OCI-LY3 (cell line): ENCODE measurements around the gene CROCC.
"Not testable (repeated sequence)": the region's sequence is repeated elsewhere in the genome, so short reads cannot be mapped to it uniquely, and the experiment has no call there.

Experiments used
- EZH2phosphoT487 ChIP-seq: fragments of 200-600 bp; shearing (Covaris generic); IDR thresholded peaks from 2 replicates; pipeline ENCODE4 v1.6.1; 2018; ENCODE audit warnings: antibody characterized with exemption, mixed run types, low read depth
- TF ChIP-seq, protein P1 (sequence below): fragments of 200-600, 300-600 bp; sonication (generic); IDR thresholded peaks from 2 replicates; pipeline ENCODE4 v1.5.1; 2014; ENCODE audit warnings: antibody characterized with exemption, low read length, low read depth

DNA sequence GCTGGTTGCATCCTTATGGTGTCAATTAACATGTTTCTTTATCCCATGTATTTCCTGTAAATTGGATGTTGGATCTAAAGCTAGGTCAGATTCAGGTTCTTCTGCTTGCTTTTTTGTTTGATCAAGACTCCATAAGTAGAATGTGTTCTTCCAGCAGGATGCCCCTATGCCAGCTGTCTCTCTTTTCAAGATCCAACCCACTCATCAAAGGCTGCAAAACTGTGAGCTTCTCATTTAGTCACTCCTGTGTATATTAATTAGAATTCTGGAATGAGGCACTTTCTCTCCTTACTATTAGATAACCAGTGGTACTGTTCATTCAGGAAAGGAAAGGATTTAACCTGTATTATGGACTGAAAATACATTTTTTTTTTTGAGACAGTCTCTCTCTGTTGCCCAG, 12.2 kb downstream of the CROCC start:
- TF ChIP-seq, protein P1, sequence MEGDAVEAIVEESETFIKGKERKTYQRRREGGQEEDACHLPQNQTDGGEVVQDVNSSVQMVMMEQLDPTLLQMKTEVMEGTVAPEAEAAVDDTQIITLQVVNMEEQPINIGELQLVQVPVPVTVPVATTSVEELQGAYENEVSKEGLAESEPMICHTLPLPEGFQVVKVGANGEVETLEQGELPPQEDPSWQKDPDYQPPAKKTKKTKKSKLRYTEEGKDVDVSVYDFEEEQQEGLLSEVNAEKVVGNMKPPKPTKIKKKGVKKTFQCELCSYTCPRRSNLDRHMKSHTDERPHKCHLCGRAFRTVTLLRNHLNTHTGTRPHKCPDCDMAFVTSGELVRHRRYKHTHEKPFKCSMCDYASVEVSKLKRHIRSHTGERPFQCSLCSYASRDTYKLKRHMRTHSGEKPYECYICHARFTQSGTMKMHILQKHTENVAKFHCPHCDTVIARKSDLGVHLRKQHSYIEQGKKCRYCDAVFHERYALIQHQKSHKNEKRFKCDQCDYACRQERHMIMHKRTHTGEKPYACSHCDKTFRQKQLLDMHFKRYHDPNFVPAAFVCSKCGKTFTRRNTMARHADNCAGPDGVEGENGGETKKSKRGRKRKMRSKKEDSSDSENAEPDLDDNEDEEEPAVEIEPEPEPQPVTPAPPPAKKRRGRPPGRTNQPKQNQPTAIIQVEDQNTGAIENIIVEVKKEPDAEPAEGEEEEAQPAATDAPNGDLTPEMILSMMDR = not testable (repeated sequence)
- not testable (repeated sequence) for TF ChIP-seq EZH2phosphoT487
